Naive B cell (primary cell): ENCODE measurements around the gene FKTN. TPM values are rescaled to one million over a fixed set of nuclear protein-coding genes. Genes with fewer than 3 reads are reported as not detected.
"Not testable (repeated sequence)": the region's sequence is repeated elsewhere in the genome, so short reads cannot be mapped to it uniquely, and the experiment has no call there.

Experiments
- ATAC-seq, 2 donors: fragments of 150-1000 bp; cut with Tn5 transposase; 2 replicates each; pipeline ENCODE4 v1.10.0; 2021; ENCODE audit warnings: low read depth in 2 of 2, mild to moderate bottlenecking in 2 of 2, moderate library complexity in 2 of 2
- DNase-seq: peaks from one replicate; pipeline ENCODE4 v3.0.0; 2022
- H3K27ac Mint-ChIP-seq, 6 donors: one replicate each; pipeline ENCODE4 v1.8.0; 2020 to 2022; ENCODE audit warnings: mild to moderate bottlenecking in 6 of 6, mixed read lengths in 6 of 6, moderate library complexity in 5 of 6, inconsistent platforms in 2 of 6
- H3K27me3 Mint-ChIP-seq, 3 donors: one replicate each; pipeline ENCODE4 v1.8.0; 2021 to 2022; ENCODE audit warnings: mixed read lengths in 3 of 3, mild to moderate bottlenecking in 1 of 3
- H3K36me3 Mint-ChIP-seq, 2 donors: one replicate each; pipeline ENCODE4 v1.8.0; 2020 to 2022; ENCODE audit warnings: mixed read lengths in 2 of 2, inconsistent platforms in 1 of 2, mild to moderate bottlenecking in 1 of 2
- H3K4me1 Mint-ChIP-seq, 3 donors: one replicate each; pipeline ENCODE4 v1.8.0; 2020 to 2022; ENCODE audit warnings: mixed read lengths in 3 of 3, inconsistent platforms in 1 of 3, mild to moderate bottlenecking in 1 of 3, moderate library complexity in 1 of 3
- H3K4me3 Mint-ChIP-seq, 8 donors: one replicate each; pipeline ENCODE4 v1.8.0; 2020 to 2022; ENCODE audit warnings: mild to moderate bottlenecking in 8 of 8, mixed read lengths in 8 of 8, moderate library complexity in 8 of 8, inconsistent platforms in 2 of 8
- H3K9me3 Mint-ChIP-seq, 7 donors: one replicate each; pipeline ENCODE4 v1.8.0; 2020 to 2022; ENCODE audit warnings: mixed read lengths in 7 of 7, mild to moderate bottlenecking in 5 of 7, inconsistent platforms in 2 of 7, moderate library complexity in 1 of 7
- polyA plus RNA-seq, 6 donors: library from polyadenylated mRNA; unstranded; fragments of 300-500 nt; fragmentation: Illumina TruSeq; gene quantifications; one replicate each; pipeline ENCODE4 v1.2.3, GENCODE V29; 2021; ENCODE audit warnings: low read depth in 6 of 6

FKTN gene
- polyA plus RNA-seq, 6 donors from 2014 or later = 1.1 to 2.9 (median 1.6) TPM; not detected in 1

GRCh38 chr9:105554042-105554441, 3.9 kb upstream of the FKTN start:
- Mint-ChIP-seq H3K27me3 (no peaks in the 10 kb centered on the region), H3K4me1 (peaks cover 7 to 16% (median 14%) of the 10 kb centered on the region in 3 donors), H3K27ac (no peak overlapping the region), H3K36me3 (no peaks in the 10 kb centered on the region), H3K4me3 (peak overlapping the region in 1 of 8 donors; percentile 44), H3K9me3 (no peaks in the 10 kb centered on the region)
- ATAC-seq = no peak
- no peak for DNase-seq

- Mint-ChIP-seq H3K27ac (peak overlapping the region in 1 of 6 donors; percentile 3), H3K36me3 (peaks cover 14 to 25% of the 10 kb centered on the region in 2 donors), H3K27me3 (no peaks in the 10 kb centered on the region), H3K4me1 (no peaks in the 10 kb centered on the region), H3K4me3 (no peak overlapping the region), H3K9me3 (peaks cover 4 to 19% (median 12%) of the 10 kb centered on the region in 7 donors)
- no peak for DNase-seq
- no peak for ATAC-seq
Measured at GRCh38 chr9:105572455-105572854, 14.5 kb downstream of the FKTN start.

- peaks cover 0 to 17% (median 6%) of the 10 kb centered on the region in 7 donors for H3K9me3 Mint-ChIP-seq
- H3K4me1 Mint-ChIP-seq, H3K27me3 Mint-ChIP-seq, ATAC-seq, H3K27ac Mint-ChIP-seq, H3K36me3 Mint-ChIP-seq, H3K4me3 Mint-ChIP-seq, DNase-seq: not testable (repeated sequence)
Measured at GRCh38 chr9:105579952-105580351, 22.0 kb downstream of the FKTN start.

GRCh38 chr9:105581550-105581949, 23.6 kb downstream of the FKTN start:
- H3K27me3 Mint-ChIP-seq, H3K4me3 Mint-ChIP-seq, H3K4me1 Mint-ChIP-seq, H3K36me3 Mint-ChIP-seq, H3K27ac Mint-ChIP-seq, ATAC-seq, DNase-seq: not testable (repeated sequence)
- H3K9me3 Mint-ChIP-seq = peaks cover 0 to 10% (median 5%) of the 10 kb centered on the region in 7 donors

GRCh38 chr9:105593145-105593544, 35.2 kb downstream of the FKTN start:
- Mint-ChIP-seq H3K9me3 (peaks cover 6 to 23% (median 18%) of the 10 kb centered on the region in 7 donors), H3K4me3 (no peak overlapping the region), H3K36me3 (peaks cover 7 to 21% of the 10 kb centered on the region in 2 donors), H3K4me1 (peaks cover 0 to 3% (median 0%) of the 10 kb centered on the region in 3 donors), H3K27ac (no peak overlapping the region), H3K27me3 (no peaks in the 10 kb centered on the region)
- ATAC-seq (no peak), DNase-seq (no peak)

GRCh38 chr9:105608721-105609598, 51.0 kb downstream of the FKTN start:
- Mint-ChIP-seq H3K27ac (peak overlapping the region in 1 of 6 donors; percentile 29), H3K4me3 (no peak overlapping the region), H3K36me3 (peaks cover 4 to 11% of the 10 kb centered on the region in 2 donors), H3K4me1 (no peaks in the 10 kb centered on the region), H3K9me3 (peaks cover 0 to 2% (median 0%) of the 10 kb centered on the region in 7 donors), H3K27me3 (no peaks in the 10 kb centered on the region)
- peak; percentile 54 to 67 for ATAC-seq
- peak; percentile 49 for DNase-seq

GRCh38 chr9:105621001-105621400, 63.1 kb downstream of the FKTN start:
- Mint-ChIP-seq H3K27ac (no peak overlapping the region), H3K4me1 (no peaks in the 10 kb centered on the region), H3K36me3 (peaks cover 8 to 12% of the 10 kb centered on the region in 2 donors), H3K27me3 (no peaks in the 10 kb centered on the region), H3K9me3 (no peaks in the 10 kb centered on the region), H3K4me3 (no peak overlapping the region)
- ATAC-seq = no peak
- DNase-seq = no peak

- Mint-ChIP-seq H3K4me3 (no peak overlapping the region), H3K9me3 (peaks cover 0 to 6% (median 0%) of the 10 kb centered on the region in 7 donors), H3K27ac (peak overlapping the region in 1 of 6 donors; percentile 23), H3K4me1 (no peaks in the 10 kb centered on the region), H3K36me3 (peaks cover 20 to 21% of the 10 kb centered on the region in 2 donors), H3K27me3 (no peaks in the 10 kb centered on the region)
- DNase-seq (no peak), ATAC-seq (no peak)
Measured at GRCh38 chr9:105625088-105625487, 67.2 kb downstream of the FKTN start.

- no peak overlapping the region for H3K4me3 Mint-ChIP-seq
- ATAC-seq = no peak
- peaks cover 10 to 30% of the 10 kb centered on the region in 2 donors for H3K36me3 Mint-ChIP-seq
- DNase-seq = no peak
- H3K27ac Mint-ChIP-seq = no peak overlapping the region
- peaks cover 0 to 7% (median 0%) of the 10 kb centered on the region in 7 donors for H3K9me3 Mint-ChIP-seq
- no peaks in the 10 kb centered on the region for H3K27me3 Mint-ChIP-seq
- H3K4me1 Mint-ChIP-seq = no peaks in the 10 kb centered on the region
Measured at GRCh38 chr9:105632807-105633206, 74.9 kb downstream of the FKTN start.

GRCh38 chr9:105633411-105633810, 75.5 kb downstream of the FKTN start:
- no peak for ATAC-seq
- Mint-ChIP-seq H3K27me3 (no peaks in the 10 kb centered on the region), H3K4me3 (no peak overlapping the region), H3K27ac (peak overlapping the region in 2 of 6 donors; percentile 28 to 72), H3K4me1 (no peaks in the 10 kb centered on the region), H3K9me3 (peaks cover 0 to 7% (median 0%) of the 10 kb centered on the region in 7 donors), H3K36me3 (peaks cover 8 to 25% of the 10 kb centered on the region in 2 donors)
- DNase-seq = no peak

- Mint-ChIP-seq H3K27ac (peak overlapping the region in 1 of 6 donors; percentile 47), H3K9me3 (no peaks in the 10 kb centered on the region), H3K36me3 (peaks cover 8 to 19% of the 10 kb centered on the region in 2 donors), H3K4me3 (no peak overlapping the region), H3K27me3 (no peaks in the 10 kb centered on the region), H3K4me1 (no peaks in the 10 kb centered on the region)
- DNase-seq = no peak
- no peak for ATAC-seq
Measured at GRCh38 chr9:105636331-105636730, 78.4 kb downstream of the FKTN start.

- ATAC-seq (no peak), DNase-seq (no peak)
- peaks cover 8 to 20% of the 10 kb centered on the region in 2 donors for H3K36me3 Mint-ChIP-seq
- no peaks in the 10 kb centered on the region for H3K9me3 Mint-ChIP-seq
- no peak overlapping the region for H3K4me3 Mint-ChIP-seq
- no peaks in the 10 kb centered on the region for H3K4me1 Mint-ChIP-seq
- H3K27me3 Mint-ChIP-seq = no peaks in the 10 kb centered on the region
- H3K27ac Mint-ChIP-seq = no peak overlapping the region
Measured at GRCh38 chr9:105637787-105638395, 80.0 kb downstream of the FKTN start.

GRCh38 chr9:105639936-105640335, 82.0 kb downstream of the FKTN start:
- Mint-ChIP-seq H3K36me3 (peaks cover 8 to 19% of the 10 kb centered on the region in 2 donors), H3K27ac (no peak overlapping the region), H3K27me3 (no peaks in the 10 kb centered on the region), H3K4me1 (no peaks in the 10 kb centered on the region), H3K4me3 (no peak overlapping the region), H3K9me3 (no peaks in the 10 kb centered on the region)
- ATAC-seq = no peak
- DNase-seq = no peak

- no peak for ATAC-seq
- no peaks in the 10 kb centered on the region for H3K9me3 Mint-ChIP-seq
- H3K4me1 Mint-ChIP-seq = no peaks in the 10 kb centered on the region
- no peak overlapping the region for H3K4me3 Mint-ChIP-seq
- no peak overlapping the region for H3K27ac Mint-ChIP-seq
- H3K27me3 Mint-ChIP-seq = no peaks in the 10 kb centered on the region
- peaks cover 0 to 5% of the 10 kb centered on the region in 2 donors for H3K36me3 Mint-ChIP-seq
- no peak for DNase-seq
Measured at GRCh38 chr9:105643795-105644194, 85.9 kb downstream of the FKTN start.
